NCI-H446 treated with DMSO at 0.1 percent for 48 hours (cell line): Measurements from ENCODE around the gene COL4A2.
"Not testable (repeated sequence)": the region's sequence is repeated elsewhere in the genome, so short reads cannot be mapped to it uniquely, and the experiment has no call there.

Experiments used
- DNase-seq: peaks from one replicate; lab custom pipeline; 2025; lab: John Stamatoyannopoulos, UW

The COL4A2 gene

DNA sequence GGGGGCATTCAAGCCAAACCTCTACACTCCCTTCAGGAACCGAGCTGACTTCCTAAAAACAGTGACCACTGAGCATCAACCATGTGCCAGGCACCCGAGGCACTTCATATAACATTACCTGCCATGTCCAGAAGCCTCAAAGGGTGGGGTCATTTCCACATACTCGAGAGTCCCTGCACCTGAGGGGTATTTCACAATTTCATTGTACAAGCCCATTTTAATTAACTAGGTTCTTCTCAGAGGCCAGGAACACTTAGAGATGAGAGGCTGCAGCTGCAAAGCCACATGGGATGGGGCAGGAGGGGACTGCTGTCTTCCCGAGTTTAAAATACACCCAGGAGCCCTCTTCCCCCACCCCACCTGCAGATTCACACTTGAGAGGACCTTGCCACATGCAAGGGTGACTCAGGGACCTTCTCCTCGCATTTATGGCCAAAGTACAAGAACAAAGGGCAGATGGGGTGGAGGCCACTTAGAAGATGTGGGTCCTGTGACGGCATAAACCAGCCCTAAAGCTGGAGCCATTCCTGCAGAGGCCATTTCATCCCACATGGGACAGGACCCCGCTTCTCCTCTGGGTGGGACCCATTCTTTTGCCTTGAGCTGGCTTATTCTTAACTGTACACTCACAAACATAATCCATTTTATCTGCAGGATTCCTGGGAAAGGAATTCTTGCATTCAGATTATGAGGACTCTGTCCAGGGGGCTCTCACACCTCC is 210.6 kb downstream of the COL4A2 start:
- DNase-seq: no peak

DNA sequence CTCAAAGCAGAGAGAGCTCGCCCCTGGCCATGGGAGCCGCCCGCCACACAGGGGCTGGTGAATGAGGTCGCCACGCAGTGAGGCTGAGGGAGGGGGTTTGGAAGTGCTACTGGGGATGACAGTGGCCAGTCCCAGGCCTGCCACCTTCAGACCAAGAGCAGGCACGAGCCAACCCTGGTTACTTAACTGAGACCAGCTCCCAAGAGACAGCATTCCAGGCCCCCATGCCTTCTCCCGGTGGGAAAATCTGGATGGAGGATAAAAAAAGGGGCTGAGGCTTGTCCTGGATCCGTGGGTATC is 211.1 kb downstream of the COL4A2 start:
- DNase-seq: no peak

DNA sequence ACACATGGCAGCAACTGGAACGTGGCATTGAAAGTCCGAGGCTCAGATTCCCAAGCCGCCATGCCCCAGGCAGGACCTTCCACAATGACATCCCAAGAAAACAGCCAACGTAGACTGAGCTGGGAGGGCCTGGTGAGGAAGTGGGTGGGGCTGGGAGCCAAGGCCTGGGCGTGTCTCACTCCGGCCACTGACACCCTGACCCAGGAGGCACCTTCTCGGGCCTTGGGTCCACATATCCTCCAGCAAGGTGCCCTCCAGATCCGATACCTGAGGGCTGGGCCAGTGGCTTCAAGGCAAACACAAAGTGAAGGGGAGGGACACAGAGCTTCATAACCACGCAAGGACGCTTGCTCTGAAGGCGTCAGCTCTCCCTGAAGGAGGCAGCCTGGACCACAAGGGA is 211.5 kb downstream of the COL4A2 start:
- no peak for DNase-seq

DNA sequence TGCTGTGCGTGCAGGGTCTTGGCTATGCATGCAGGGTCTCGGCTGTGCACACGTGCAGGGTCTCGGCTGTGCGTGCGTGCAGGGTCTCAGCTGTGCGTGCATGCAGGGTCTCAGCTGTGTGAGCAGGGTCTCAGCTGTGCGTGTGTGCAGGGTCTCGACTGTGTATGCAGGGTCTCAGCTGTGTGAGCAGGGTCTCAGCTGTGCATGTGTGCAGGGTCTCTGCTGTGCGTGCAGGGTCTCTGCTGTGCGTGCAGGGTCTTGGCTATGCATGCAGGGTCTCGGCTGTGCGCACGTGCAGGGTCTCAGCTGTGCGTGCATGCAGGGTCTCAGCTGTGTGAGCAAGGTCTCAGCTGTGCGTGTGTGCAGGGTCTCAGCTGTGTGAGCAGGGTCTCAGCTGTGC is 212.0 kb downstream of the COL4A2 start:
- DNase-seq: no peak

- no peak for DNase-seq
Observed at GRCh38 chr13:110519506-110519905, 212.4 kb downstream of the COL4A2 start.

DNA sequence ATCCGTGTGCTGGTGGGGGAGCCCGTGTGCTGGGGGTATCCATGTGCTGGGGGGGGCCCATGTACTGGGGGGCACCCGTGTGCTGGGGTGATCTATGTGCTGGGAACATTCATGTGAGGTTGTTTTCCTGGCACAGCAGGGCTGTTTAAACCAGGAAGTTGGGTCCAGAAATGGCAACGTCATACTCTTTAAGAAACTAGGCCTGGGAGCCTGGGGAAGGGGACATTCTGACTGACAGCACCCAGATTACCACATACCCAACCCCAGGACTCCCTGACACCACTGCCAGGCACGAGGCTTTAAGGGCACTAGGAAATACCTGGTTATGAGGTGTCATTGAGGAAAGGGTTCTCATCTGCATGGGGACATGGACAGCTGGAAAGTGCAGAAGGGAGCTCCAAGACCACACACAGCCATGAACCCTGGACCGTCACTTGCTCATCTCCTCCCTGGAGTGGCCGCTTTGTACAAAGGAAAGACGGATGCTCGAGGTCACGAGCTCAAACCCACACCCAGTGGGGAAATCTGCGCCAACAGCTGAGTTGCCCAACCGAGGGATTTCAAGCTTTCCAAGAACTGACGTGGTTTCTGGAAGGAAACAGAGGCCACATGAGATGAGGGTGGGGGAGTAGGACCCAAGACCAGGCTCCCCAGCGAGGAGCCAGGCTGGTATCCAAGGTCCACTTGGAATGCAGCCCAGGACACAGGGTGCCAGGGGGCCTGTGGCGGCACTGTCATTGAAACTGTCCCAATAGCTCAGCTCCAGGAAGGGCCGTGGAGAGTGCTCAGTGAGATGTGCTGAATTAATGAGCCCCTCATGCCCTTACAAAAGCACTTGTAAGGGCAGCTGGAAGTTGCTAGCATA is 213.6 kb downstream of the COL4A2 start:
- DNase-seq: no peak

DNA sequence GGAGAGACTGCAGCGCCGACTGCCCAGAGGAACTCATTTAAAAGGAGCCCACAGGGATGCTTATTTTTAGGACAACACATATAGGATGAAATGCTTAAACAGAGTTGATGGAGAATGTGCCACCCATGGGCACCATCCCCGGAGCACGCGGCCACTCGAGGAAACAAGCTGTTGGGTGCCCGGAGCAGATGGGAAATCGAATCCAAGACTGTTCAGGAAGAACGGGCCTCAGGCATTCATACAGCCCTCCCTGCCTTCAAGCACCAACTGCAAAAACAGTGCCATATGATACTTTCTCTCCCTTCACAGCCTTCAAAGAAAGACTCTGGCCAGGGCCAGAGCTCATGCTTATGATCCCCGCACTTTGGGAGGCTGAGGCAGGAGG is 214.2 kb downstream of the COL4A2 start:
- DNase-seq: no peak

GRCh38 chr13:110521946-110522345 is 214.9 kb downstream of the COL4A2 start:
- DNase-seq: no peak

- no peak for DNase-seq
Observed at GRCh38 chr13:110522721-110523120, 215.6 kb downstream of the COL4A2 start.

DNA sequence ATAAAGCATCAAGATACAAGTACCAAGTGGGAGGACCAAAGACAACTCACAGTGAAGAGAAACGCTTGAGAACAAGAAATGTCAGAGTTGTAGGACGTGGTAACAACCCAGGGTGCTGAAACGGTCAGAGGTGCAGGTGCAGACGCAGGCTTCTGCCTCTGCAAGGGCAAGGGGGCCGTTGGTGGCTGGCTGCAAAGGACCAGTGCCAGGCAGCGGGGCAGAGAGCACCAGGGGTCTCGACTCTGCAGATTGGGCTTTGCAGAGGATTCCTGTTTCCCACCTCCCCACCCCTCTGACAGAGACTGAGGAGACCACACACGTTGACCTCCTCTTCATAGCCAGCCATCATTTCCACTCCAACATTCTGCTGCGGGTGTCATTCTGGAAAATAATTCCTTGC is 216.1 kb downstream of the COL4A2 start:
- no peak for DNase-seq

- no peak for DNase-seq
Observed at GRCh38 chr13:110523838-110524540, 216.9 kb downstream of the COL4A2 start.

DNA sequence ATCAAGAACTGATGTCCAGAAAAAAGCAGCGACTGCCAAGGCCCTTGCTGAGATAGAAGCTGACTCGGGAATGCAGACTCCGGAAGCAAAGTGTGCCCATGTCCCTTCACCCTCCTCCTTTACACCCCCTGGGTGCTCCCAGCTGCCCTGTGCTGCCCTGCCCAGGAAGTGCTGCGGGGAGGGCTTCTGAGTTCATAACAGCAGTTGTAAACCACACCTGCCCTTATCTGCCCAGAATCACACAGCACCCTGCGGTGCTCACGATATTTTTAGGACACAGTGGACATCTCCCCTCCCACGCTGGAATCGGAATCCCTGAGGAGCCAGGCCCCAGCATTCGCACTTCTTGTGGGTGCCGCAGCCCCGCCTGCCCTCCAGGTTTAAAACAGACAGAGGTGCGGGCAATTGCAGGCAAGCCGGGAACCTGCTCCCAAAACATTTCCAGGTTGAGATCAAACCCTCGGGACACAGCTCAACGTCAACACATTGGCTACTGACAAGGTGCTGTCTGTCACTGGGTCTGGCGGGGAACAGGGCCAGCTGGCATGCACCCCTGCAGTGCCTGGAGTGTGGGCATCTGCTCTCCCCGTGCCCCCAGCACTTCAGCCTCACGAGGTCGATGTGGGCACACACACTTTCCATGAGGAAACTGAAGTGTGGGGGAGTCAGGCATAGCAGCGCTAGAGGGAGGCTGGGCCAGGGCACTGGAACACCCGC is 217.6 kb downstream of the COL4A2 start:
- no peak for DNase-seq

GRCh38 chr13:110525328-110526319 is 218.5 kb downstream of the COL4A2 start:
- DNase-seq: no peak

DNA sequence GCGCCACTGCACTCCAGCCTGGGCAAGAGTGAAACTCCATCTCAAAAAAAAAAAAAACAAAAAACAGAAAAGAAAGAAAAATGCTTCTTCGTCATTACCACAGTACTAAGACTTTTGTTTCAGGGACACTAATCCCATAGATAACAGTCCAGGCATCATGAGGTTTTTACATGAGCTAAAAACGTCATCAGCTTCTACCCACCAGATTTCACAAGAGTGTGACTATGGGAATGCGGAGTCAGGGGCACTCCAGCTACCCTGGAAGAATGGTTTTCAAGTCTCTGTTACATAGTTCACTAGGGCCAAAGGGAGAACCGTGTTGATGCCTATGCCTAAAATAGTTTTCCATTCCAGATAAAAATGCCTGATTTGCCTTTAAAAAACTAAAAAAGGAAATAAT is 221.3 kb downstream of the COL4A2 start:
- no peak for DNase-seq

DNA sequence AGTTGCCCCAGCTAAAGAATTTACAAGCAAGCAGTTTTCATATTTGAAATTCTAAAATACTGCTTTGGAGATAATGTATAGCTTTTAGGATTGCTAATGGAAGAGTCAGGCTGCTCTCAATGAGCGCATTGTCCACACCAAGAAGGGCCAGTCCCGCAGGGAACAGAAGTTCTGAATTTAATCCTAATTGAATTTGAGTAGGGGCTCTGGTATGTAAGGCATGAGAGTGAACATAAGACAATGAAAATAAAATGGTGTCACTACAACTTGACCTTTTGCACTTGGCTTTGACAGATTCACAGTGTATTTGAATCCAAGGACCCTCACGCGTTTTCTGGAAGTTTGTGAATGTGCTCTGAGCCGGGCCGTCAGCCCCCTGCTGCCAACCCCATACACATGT is 221.8 kb downstream of the COL4A2 start:
- no peak for DNase-seq

GRCh38 chr13:110529522-110530311 is 222.6 kb downstream of the COL4A2 start:
- no peak for DNase-seq

- no peak for DNase-seq
Observed at GRCh38 chr13:110531100-110531499, 224.0 kb downstream of the COL4A2 start.

- no peak for DNase-seq
Observed at GRCh38 chr13:110531671-110532083, 224.6 kb downstream of the COL4A2 start.

DNA sequence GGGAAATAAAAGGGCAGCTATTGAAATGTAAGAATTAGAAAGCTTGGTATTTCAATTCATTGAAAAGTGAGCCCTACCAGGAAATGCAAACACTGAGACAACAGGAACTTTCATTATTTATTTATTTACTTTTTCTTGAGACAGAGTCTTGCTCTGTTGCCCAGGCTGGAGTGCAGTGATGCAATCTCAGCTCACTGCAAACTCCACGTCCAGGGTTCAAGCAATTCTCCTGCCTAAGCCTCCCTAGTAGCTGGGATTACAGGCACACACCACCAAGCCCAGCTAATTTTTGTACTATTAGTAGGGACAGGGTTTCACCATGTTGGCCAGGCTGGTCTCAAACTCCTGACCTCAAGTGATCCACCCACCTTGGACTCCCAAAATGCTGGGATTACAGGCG is 225.2 kb downstream of the COL4A2 start:
- not testable (repeated sequence) for DNase-seq
